ENCODE results near the gene ACCSL.

Gene ACCSL

GRCh38 chr11:44047931-44048431, at the start of gene ACCSL:
ACCSL (plus strand) TSS chr11:44047981; CDS start chr11:44048037, 56 bp downstream.
- no peak for DNase-seq (ENCODE audit: low read depth)

- DNase-seq (ENCODE audit: low read depth) = no peak
Observed at GRCh38 chr11:43998308-43998707, 49.5 kb upstream of the ACCSL start.

- DNase-seq (ENCODE audit: low read depth) = no peak
Observed at GRCh38 chr11:44000731-44001130, 47.0 kb upstream of the ACCSL start.

GRCh38 chr11:44002191-44003093, 45.3 kb upstream of the ACCSL start:
- no peak for DNase-seq (ENCODE audit: low read depth)

- DNase-seq (ENCODE audit: low read depth) = no peak
Observed at GRCh38 chr11:44003736-44004451, 43.9 kb upstream of the ACCSL start.

GRCh38 chr11:44004452-44005062, 43.2 kb upstream of the ACCSL start:
- no peak for DNase-seq (ENCODE audit: low read depth)

GRCh38 chr11:44005063-44005701, 42.6 kb upstream of the ACCSL start:
- DNase-seq (ENCODE audit: low read depth) = no peak

GRCh38 chr11:44005956-44006355, 41.8 kb upstream of the ACCSL start:
- no peak for DNase-seq (ENCODE audit: low read depth)

GRCh38 chr11:44006917-44007361, 40.8 kb upstream of the ACCSL start:
- no peak for DNase-seq (ENCODE audit: low read depth)

- no peak for DNase-seq (ENCODE audit: low read depth)
Observed at GRCh38 chr11:44007481-44008087, 40.2 kb upstream of the ACCSL start.

- DNase-seq (ENCODE audit: low read depth) = no peak
Observed at GRCh38 chr11:44008088-44008501, 39.7 kb upstream of the ACCSL start.

GRCh38 chr11:44008698-44009097, 39.1 kb upstream of the ACCSL start:
- DNase-seq (ENCODE audit: low read depth) = no peak

GRCh38 chr11:44010789-44011251, 37.0 kb upstream of the ACCSL start:
- DNase-seq (ENCODE audit: low read depth) = no peak

GRCh38 chr11:44011797-44012196, 36.0 kb upstream of the ACCSL start:
- no peak for DNase-seq (ENCODE audit: low read depth)

GRCh38 chr11:44014968-44015623, 32.7 kb upstream of the ACCSL start:
- no peak for DNase-seq (ENCODE audit: low read depth)

GRCh38 chr11:44015624-44016007, 32.2 kb upstream of the ACCSL start:
- no peak for DNase-seq (ENCODE audit: low read depth)

GRCh38 chr11:44016131-44016530, 31.6 kb upstream of the ACCSL start:
- DNase-seq (ENCODE audit: low read depth) = no peak

GRCh38 chr11:44016546-44017442, 31.0 kb upstream of the ACCSL start:
- no peak for DNase-seq (ENCODE audit: low read depth)

GRCh38 chr11:44017443-44018126, 30.2 kb upstream of the ACCSL start:
- DNase-seq (ENCODE audit: low read depth) = no peak
